Nephron (organoid): Measurements from ENCODE around the gene HECW1.
"Not testable (repeated sequence)": the region's sequence is repeated elsewhere in the genome, so short reads cannot be mapped to it uniquely, and the experiment has no call there.

Experiments
- H3K27ac Mint-ChIP-seq, 3 experiments: 2 replicates each; pipeline ENCODE4 v1.8.0; 2020; ENCODE audit warnings: mixed read lengths in 3 of 3, mild to moderate bottlenecking in 2 of 3, moderate library complexity in 1 of 3
- H3K27me3 Mint-ChIP-seq: 2 replicates; pipeline ENCODE4 v1.8.0; 2021; ENCODE audit warnings: low read depth, mild to moderate bottlenecking, moderate library complexity, mixed read lengths
- H3K36me3 Mint-ChIP-seq: 2 replicates; pipeline ENCODE4 v1.8.0; 2020; ENCODE audit warnings: low read depth, mixed read lengths
- H3K4me1 Mint-ChIP-seq: 2 replicates; pipeline ENCODE4 v1.8.0; 2020; ENCODE audit warnings: mixed read lengths
- H3K4me3 Mint-ChIP-seq, 3 experiments: 2 replicates each; pipeline ENCODE4 v1.8.0; 2020; ENCODE audit warnings: mild to moderate bottlenecking in 3 of 3, mixed read lengths in 3 of 3, moderate library complexity in 2 of 3
- H3K9me3 Mint-ChIP-seq: 2 replicates; pipeline ENCODE4 v1.8.0; 2020; ENCODE audit warnings: mixed read lengths
- TF ChIP-seq, protein P1 (sequence below), 3 experiments: fragments of 200-600 bp; sonication (generic); IDR thresholded peaks; one replicate each; pipeline ENCODE4 v1.5.0; 2021; ENCODE audit warnings: antibody characterized with exemption in 3 of 3; ENCODE audit not compliant: unreplicated experiment in 3 of 3

HECW1 gene

GRCh38 chr7:43570688-43571365 is 458.4 kb downstream of the HECW1 start:
- Mint-ChIP-seq H3K36me3 (no peaks in the 10 kb centered on the region), H3K4me1 (no peaks in the 10 kb centered on the region)

GRCh38 chr7:43572516-43573049 is 460.1 kb downstream of the HECW1 start:
- Mint-ChIP-seq H3K9me3 (no peaks in the 10 kb centered on the region), H3K4me3 (no peak overlapping the region), H3K4me1 (no peaks in the 10 kb centered on the region), H3K27me3 (peaks cover 3% of the 10 kb centered on the region), H3K27ac (no peak overlapping the region), H3K36me3 (no peaks in the 10 kb centered on the region)
- TF ChIP-seq, protein P1, sequence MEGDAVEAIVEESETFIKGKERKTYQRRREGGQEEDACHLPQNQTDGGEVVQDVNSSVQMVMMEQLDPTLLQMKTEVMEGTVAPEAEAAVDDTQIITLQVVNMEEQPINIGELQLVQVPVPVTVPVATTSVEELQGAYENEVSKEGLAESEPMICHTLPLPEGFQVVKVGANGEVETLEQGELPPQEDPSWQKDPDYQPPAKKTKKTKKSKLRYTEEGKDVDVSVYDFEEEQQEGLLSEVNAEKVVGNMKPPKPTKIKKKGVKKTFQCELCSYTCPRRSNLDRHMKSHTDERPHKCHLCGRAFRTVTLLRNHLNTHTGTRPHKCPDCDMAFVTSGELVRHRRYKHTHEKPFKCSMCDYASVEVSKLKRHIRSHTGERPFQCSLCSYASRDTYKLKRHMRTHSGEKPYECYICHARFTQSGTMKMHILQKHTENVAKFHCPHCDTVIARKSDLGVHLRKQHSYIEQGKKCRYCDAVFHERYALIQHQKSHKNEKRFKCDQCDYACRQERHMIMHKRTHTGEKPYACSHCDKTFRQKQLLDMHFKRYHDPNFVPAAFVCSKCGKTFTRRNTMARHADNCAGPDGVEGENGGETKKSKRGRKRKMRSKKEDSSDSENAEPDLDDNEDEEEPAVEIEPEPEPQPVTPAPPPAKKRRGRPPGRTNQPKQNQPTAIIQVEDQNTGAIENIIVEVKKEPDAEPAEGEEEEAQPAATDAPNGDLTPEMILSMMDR (IDR thresholded peaks at IDR 0.05; ENCODE audit: unreplicated experiment in 3 of 3): no peak

More at GRCh38 chr7:43570688-43571365, 458.4 kb downstream of the HECW1 start:
- no peak overlapping the region for H3K27ac Mint-ChIP-seq
- H3K4me3 Mint-ChIP-seq: no peak overlapping the region
- TF ChIP-seq, protein P1 (IDR thresholded peaks at IDR 0.05; ENCODE audit: unreplicated experiment in 3 of 3): no peak
- no peaks in the 10 kb centered on the region for H3K27me3 Mint-ChIP-seq
- H3K9me3 Mint-ChIP-seq: no peaks in the 10 kb centered on the region

DNA sequence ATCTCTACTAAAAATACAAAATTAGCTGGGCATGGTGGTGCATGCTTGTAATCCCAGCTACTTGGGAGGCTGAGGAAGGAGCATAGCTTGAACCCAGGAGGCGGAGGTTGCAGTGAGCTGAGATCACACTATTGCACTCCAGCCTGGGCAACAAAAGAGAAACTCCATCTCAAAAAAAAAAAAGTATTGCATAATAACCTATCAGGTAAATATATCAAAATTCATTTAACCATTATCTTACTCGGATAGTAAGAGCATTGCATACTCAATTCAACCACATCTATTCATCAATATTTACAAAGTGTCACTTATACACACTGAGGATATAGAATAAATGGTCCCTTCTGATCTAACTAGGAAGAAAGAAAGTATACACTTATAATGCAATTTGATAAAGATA is 461.4 kb downstream of the HECW1 start:
- H3K9me3 Mint-ChIP-seq, H3K27me3 Mint-ChIP-seq, H3K4me1 Mint-ChIP-seq, H3K4me3 Mint-ChIP-seq, H3K36me3 Mint-ChIP-seq, H3K27ac Mint-ChIP-seq: not testable (repeated sequence)

GRCh38 chr7:43575506-43575905 is 463.1 kb downstream of the HECW1 start:
- H3K9me3 Mint-ChIP-seq: peaks cover 3% of the 10 kb centered on the region
- TF ChIP-seq, protein P1 (IDR thresholded peaks at IDR 0.05; ENCODE audit: unreplicated experiment in 3 of 3): no peak
- no peak overlapping the region for H3K4me3 Mint-ChIP-seq

DNA sequence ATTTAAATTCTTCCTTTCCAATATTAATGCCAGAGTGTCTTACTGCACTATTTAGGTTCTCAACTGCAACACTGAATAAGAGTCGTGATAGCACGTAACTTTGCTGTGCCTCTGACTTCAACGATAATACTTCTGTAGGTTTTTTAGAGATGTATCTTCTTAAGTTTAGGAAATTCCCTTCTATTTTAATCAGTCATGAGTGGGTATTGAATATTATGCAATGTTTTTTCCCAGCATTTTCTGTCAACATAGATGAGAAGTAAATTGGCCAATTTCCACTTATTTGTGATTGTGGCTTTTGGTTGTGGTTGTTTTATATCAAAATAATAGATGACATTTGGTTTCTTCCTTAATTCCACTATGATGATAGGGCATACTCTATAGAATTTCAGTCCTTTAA is 463.8 kb downstream of the HECW1 start:
- H3K4me1 Mint-ChIP-seq: no peaks in the 10 kb centered on the region
- H3K9me3 Mint-ChIP-seq: peaks cover 5% of the 10 kb centered on the region
- H3K27me3 Mint-ChIP-seq: peaks cover 13% of the 10 kb centered on the region
- TF ChIP-seq, protein P1 (IDR thresholded peaks at IDR 0.05; ENCODE audit: unreplicated experiment in 3 of 3): no peak
- no peak overlapping the region for H3K4me3 Mint-ChIP-seq
- no peak overlapping the region for H3K27ac Mint-ChIP-seq
- no peaks in the 10 kb centered on the region for H3K36me3 Mint-ChIP-seq

More at GRCh38 chr7:43575506-43575905, 463.1 kb downstream of the HECW1 start:
- Mint-ChIP-seq H3K4me1 (no peaks in the 10 kb centered on the region), H3K36me3 (no peaks in the 10 kb centered on the region), H3K27ac (no peak overlapping the region), H3K27me3 (peaks cover 5% of the 10 kb centered on the region)

GRCh38 chr7:43577485-43577951 is 465.1 kb downstream of the HECW1 start:
- no peak overlapping the region for H3K4me3 Mint-ChIP-seq
- no peaks in the 10 kb centered on the region for H3K36me3 Mint-ChIP-seq
- peaks cover 5% of the 10 kb centered on the region for H3K9me3 Mint-ChIP-seq
- TF ChIP-seq, protein P1 (IDR thresholded peaks at IDR 0.05; ENCODE audit: unreplicated experiment in 3 of 3): no peak
- H3K27ac Mint-ChIP-seq: no peak overlapping the region
- no peaks in the 10 kb centered on the region for H3K4me1 Mint-ChIP-seq
- H3K27me3 Mint-ChIP-seq: peaks cover 24% of the 10 kb centered on the region
